ENCODE data around the gene FLVCR1.

- TF ChIP-seq CTCF (IDR thresholded peaks at IDR 0.05) (no peak), NR2C2 (CRISPR knock-in tag; IDR thresholded peaks at IDR 0.05) (no peak), AFF4 (CRISPR knock-in tag; IDR thresholded peaks at IDR 0.05; ENCODE audit: borderline replicate concordance) (no peak), USF2 (CRISPR knock-in tag; IDR thresholded peaks at IDR 0.05) (no peak), SP1 (CRISPR knock-in tag; conservative IDR thresholded peaks at IDR 0.05) (no peak), ATF3 (CRISPR knock-in tag; conservative IDR thresholded peaks at IDR 0.05) (no peak), ZNF416 (CRISPR knock-in tag; IDR thresholded peaks at IDR 0.05) (no peak), GTF2I (CRISPR knock-in tag; conservative IDR thresholded peaks at IDR 0.05) (no peak), JUN (CRISPR knock-in tag; IDR thresholded peaks at IDR 0.05) (no peak), FOXK1 (CRISPR knock-in tag; IDR thresholded peaks at IDR 0.05) (no peak), NFYB (CRISPR knock-in tag; conservative IDR thresholded peaks at IDR 0.05; ENCODE audit: low read depth) (no peak)
- TF ChIP-seq, protein P1, sequence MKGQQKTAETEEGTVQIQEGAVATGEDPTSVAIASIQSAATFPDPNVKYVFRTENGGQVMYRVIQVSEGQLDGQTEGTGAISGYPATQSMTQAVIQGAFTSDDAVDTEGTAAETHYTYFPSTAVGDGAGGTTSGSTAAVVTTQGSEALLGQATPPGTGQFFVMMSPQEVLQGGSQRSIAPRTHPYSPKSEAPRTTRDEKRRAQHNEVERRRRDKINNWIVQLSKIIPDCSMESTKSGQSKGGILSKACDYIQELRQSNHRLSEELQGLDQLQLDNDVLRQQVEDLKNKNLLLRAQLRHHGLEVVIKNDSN (CRISPR knock-in tag; IDR thresholded peaks at IDR 0.05), result no peak
These were observed 30.8 kb upstream of the FLVCR1 start for GRCh38 chr1:212827171-212827776.
